Esophagus muscularis mucosa (tissue), 4 donors: ENCODE measurements around the gene LTBP1. TPM values are rescaled to one million over a fixed set of nuclear protein-coding genes. Genes with fewer than 3 reads are reported as not detected.

ENCODE experiments used
- DNase-seq: peaks from one replicate; pipeline ENCODE4 v3.0.0-alpha.2; 2017; ENCODE audit errors: extremely low spot score
- H3K27ac ChIP-seq, 4 donors: fragments of 200-600 bp; sonication (generic); replicated peaks in 1 of 4; 1 replicate in 3 of 4; 2 replicates in 1 of 4; pipeline ENCODE4 v1.5.1; 2016 to 2019; ENCODE audit warnings: mild to moderate bottlenecking in 1 of 4
- H3K27me3 ChIP-seq, 4 donors: fragments of 200-600 bp; sonication (generic); one replicate each; pipeline versions ENCODE4 v1.5.1 to v1.6.0; 2016 to 2019
- H3K36me3 ChIP-seq, 4 donors: fragments of 200-600 bp; sonication (generic); one replicate each; pipeline ENCODE4 v1.5.1; 2016 to 2019
- H3K4me1 ChIP-seq, 4 donors: fragments of 200-600 bp; sonication (generic); one replicate each; pipeline ENCODE4 v1.5.1; 2016 to 2019
- H3K4me3 ChIP-seq, 4 donors: fragments of 200-600 bp; sonication (generic); 1 replicate in 2 of 4; 2 replicates in 2 of 4; pipeline ENCODE4 v1.5.1; 2016 to 2019; ENCODE audit warnings: mild to moderate bottlenecking in 4 of 4, moderate library complexity in 1 of 4
- H3K9me3 ChIP-seq, 4 donors: fragments of 200-600 bp; sonication (generic); 1 replicate in 3 of 4; 2 replicates in 1 of 4; pipeline ENCODE4 v1.5.1; 2016 to 2019
- EP300 ChIP-seq: sonication (generic); formaldehyde crosslinking; IDR thresholded peaks from one replicate; pipeline ENCODE4 v1.6.1; 2017; ENCODE audit warnings: antibody characterized with exemption
- POLR2A ChIP-seq: fragments of 450-650 bp; IDR thresholded peaks from one replicate; pipeline ENCODE4 v1.6.1; 2017; ENCODE audit warnings: antibody characterized with exemption, moderate library complexity, mild to moderate bottlenecking, low read depth
- POLR2AphosphoS5 ChIP-seq, 2 donors: sonication (generic); formaldehyde crosslinking; IDR thresholded peaks; one replicate each; pipeline ENCODE4 v1.6.1; 2017; ENCODE audit warnings: antibody characterized with exemption in 2 of 2
- WGBS: methylation state at CpG from one replicate; pipeline ENCODE4 v1.1.5; 2018; 5-methylcytosine and 5-hydroxymethylcytosine counted together
- intact Hi-C: fragments of 100-400 bp; cut with DNase I; formaldehyde crosslinking; loops from one replicate; pipeline ENCODE4 v1.15.1; 2023
- total RNA-seq, 4 donors: library from RNA; depleted of rRNA; stranded (reverse); fragments of >200 nt; gene quantifications; one replicate each; pipeline versions ENCODE4 v1.1.0 to v1.2.1, GENCODE V29; 2016
- TF ChIP-seq, protein P1 (sequence below), 3 experiments: fragments of 200-600 bp in 2 of 3; fragments of 450-650 bp in 1 of 3; sonication (generic) in 2 of 3; IDR thresholded peaks; one replicate each; pipeline ENCODE4 v1.5.1; 2017 to 2019; ENCODE audit warnings: antibody characterized with exemption in 3 of 3, mild to moderate bottlenecking in 2 of 3, moderate library complexity in 1 of 3

Gene LTBP1
- total RNA-seq, 4 donors from 2014 or later = 254 to 465 (median 368) TPM

GRCh38 chr2:33083699-33084387 is 137.1 kb downstream of the LTBP1 start:
- no peaks in the 10 kb centered on the region for H3K27me3 ChIP-seq
- no peak overlapping the region for H3K27ac ChIP-seq
- no peak overlapping the region for H3K4me3 ChIP-seq
- peaks cover 16 to 47% (median 37%) of the 10 kb centered on the region in 4 donors for H3K4me1 ChIP-seq
- WGBS = 66% methylated on average over 6 of the region's 6 CpGs
- no peak for DNase-seq
- intact Hi-C loops = no loop called here
- H3K36me3 ChIP-seq = no peaks in the 10 kb centered on the region
- no peaks in the 10 kb centered on the region for H3K9me3 ChIP-seq
- TF ChIP-seq POLR2AphosphoS5 (IDR thresholded peaks at IDR 0.05) (no peak), POLR2A (no peak), EP300 (no peak)
- TF ChIP-seq, protein P1, sequence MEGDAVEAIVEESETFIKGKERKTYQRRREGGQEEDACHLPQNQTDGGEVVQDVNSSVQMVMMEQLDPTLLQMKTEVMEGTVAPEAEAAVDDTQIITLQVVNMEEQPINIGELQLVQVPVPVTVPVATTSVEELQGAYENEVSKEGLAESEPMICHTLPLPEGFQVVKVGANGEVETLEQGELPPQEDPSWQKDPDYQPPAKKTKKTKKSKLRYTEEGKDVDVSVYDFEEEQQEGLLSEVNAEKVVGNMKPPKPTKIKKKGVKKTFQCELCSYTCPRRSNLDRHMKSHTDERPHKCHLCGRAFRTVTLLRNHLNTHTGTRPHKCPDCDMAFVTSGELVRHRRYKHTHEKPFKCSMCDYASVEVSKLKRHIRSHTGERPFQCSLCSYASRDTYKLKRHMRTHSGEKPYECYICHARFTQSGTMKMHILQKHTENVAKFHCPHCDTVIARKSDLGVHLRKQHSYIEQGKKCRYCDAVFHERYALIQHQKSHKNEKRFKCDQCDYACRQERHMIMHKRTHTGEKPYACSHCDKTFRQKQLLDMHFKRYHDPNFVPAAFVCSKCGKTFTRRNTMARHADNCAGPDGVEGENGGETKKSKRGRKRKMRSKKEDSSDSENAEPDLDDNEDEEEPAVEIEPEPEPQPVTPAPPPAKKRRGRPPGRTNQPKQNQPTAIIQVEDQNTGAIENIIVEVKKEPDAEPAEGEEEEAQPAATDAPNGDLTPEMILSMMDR (IDR thresholded peaks at IDR 0.05) = no peak

DNA sequence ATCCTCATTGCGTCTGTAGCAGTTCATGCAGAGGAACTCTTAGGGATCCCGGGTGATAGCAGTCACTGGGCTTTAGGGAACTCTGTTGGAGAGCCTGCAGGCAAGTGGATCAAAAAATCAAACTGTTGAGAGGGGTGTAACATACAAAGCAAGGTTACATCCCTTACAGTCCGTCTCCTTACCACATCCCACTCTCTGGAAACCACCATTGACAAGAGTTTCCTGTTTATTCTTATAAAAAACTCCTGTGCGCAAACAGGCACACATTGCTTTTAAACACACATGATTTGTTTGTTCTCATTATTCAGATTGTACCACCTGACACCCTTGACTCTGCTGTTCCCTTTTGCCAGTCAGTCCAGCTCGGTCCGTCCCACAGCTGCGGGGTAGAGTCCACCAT is 137.7 kb downstream of the LTBP1 start:
- no peaks in the 10 kb centered on the region for H3K27me3 ChIP-seq
- H3K4me3 ChIP-seq = no peak overlapping the region
- H3K9me3 ChIP-seq = no peaks in the 10 kb centered on the region
- no peak for DNase-seq
- no peaks in the 10 kb centered on the region for H3K36me3 ChIP-seq
- TF ChIP-seq, protein P1 (IDR thresholded peaks at IDR 0.05) = no peak
- no peak for TF ChIP-seq EP300
- TF ChIP-seq POLR2AphosphoS5 (IDR thresholded peaks at IDR 0.05) = no peak
- no peak for TF ChIP-seq POLR2A
- H3K4me1 ChIP-seq = peaks cover 16 to 47% (median 37%) of the 10 kb centered on the region in 4 donors
- intact Hi-C loops = no loop called here
- no peak overlapping the region for H3K27ac ChIP-seq
- 87% methylated on average over 7 of the region's 7 CpGs for WGBS

DNA sequence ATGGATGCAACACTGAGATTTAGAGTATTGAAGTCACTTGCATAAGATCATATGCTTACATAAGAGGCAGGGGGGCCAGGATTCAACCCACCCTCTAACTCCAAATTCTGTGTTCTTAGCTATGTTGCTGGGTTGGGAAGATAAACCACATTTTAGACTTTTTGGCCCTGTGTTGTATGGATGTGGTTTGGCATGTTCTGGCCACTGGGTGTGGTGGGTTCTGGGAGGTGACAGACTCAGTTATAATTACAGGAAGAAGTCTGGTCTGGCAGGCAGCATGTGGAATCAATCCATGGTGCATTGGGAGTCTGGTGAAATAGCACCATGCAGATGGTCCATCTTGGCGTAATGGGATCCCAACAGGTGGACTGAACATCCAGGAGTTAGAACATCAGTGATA is 138.9 kb downstream of the LTBP1 start:
- H3K27ac ChIP-seq = no peak overlapping the region
- DNase-seq = no peak
- H3K27me3 ChIP-seq = no peaks in the 10 kb centered on the region
- WGBS = no CpG with 5 or more reads among the region's 1 CpG
- peaks cover 16 to 47% (median 37%) of the 10 kb centered on the region in 4 donors for H3K4me1 ChIP-seq
- no peak for TF ChIP-seq POLR2AphosphoS5 (IDR thresholded peaks at IDR 0.05)
- TF ChIP-seq POLR2A = no peak
- TF ChIP-seq, protein P1 (IDR thresholded peaks at IDR 0.05) = no peak
- TF ChIP-seq EP300 = no peak
- no peaks in the 10 kb centered on the region for H3K9me3 ChIP-seq
- H3K4me3 ChIP-seq = no peak overlapping the region
- intact Hi-C loops = no loop called here
- H3K36me3 ChIP-seq = no peaks in the 10 kb centered on the region

DNA sequence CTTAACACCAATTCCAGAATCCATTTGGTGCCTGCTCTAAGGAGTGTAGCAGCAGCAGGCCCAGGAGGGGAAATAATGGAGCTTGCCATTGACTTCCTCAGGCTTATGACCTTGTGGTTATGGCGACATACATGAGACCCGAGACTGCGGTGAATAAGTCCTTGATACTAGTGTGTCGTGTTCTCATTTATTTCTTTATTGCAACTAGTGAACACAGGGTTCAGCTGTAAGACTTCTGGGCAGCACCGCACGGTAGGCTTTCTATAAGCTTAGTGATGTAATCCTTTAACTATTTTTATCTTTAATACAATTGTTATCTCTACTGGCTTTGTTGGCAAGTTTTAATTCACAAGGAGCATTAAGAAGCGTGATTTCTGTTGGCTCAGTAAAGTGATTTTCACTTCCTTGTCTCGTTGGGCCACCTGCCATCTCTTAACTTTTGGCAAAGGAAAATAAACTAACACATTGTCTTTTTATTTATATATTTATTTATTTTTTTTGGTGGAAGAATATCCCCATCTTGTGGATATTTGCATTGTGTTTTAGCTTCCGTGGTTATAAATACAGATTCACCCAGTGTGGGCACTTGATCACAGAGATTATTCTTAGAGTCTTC is 139.8 kb downstream of the LTBP1 start:
- Histone ChIP-seq H3K36me3 (no peaks in the 10 kb centered on the region), H3K27me3 (no peaks in the 10 kb centered on the region), H3K4me1 (peaks cover 19 to 54% (median 40%) of the 10 kb centered on the region in 4 donors), H3K4me3 (no peak overlapping the region), H3K9me3 (no peaks in the 10 kb centered on the region), H3K27ac (no peak overlapping the region)
- no peak for DNase-seq
- TF ChIP-seq EP300 (no peak), POLR2A (no peak), POLR2AphosphoS5 (IDR thresholded peaks at IDR 0.05) (no peak)
- TF ChIP-seq, protein P1 (IDR thresholded peaks at IDR 0.05) = peak in 1 of 3 experiments; percentile 23
- intact Hi-C loops = no loop called here
- 45% methylated on average over 9 of the region's 9 CpGs for WGBS
